ENCODE results near the gene UBE2C.
A peak's percentile ranks its signal among the peaks of the same experiment; 100 is the strongest.
"Not testable (repeated sequence)": the region's sequence is repeated elsewhere in the genome, so short reads cannot be mapped to it uniquely, and the experiment has no call there.

The UBE2C gene

GRCh38 chr20:45812157-45813005 lies at the start of gene UBE2C:
Gene UBE2C, plus strand, starts transcription at chr20:45812644. Its CDS starts 52 bp downstream, at chr20:45812696.
- DNase-seq = peak; percentile 69

- DNase-seq = not testable (repeated sequence)
These were observed 47.7 kb upstream of the UBE2C start for GRCh38 chr20:45764618-45765282.

DNA sequence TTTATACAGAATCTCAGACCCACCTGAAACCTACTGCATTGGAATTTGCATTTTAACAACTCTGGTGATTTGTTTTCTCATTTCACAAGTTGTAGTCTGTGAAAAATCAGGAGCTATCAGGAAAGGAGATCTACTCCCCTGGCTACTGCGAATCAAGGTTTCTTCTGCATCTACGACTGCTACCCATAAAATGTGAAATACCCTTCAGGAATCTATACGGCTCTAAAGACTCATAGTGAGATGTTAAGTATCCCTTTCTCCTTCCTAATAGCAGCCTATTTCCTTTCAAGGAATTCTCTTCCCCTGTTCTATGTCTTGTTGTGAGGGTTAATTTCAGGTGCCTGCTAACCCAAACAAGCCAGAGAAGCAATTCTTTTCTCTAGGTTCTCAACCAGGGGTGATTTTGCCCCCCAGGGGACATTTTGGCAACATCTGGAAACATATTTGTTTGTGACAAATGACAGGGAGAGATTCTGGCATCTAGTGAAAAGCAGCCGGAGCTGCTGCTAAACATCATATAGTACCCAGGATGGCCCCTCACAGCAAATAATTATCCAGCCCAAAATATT lies 47.1 kb upstream of the UBE2C start:
- no peak for DNase-seq

DNA sequence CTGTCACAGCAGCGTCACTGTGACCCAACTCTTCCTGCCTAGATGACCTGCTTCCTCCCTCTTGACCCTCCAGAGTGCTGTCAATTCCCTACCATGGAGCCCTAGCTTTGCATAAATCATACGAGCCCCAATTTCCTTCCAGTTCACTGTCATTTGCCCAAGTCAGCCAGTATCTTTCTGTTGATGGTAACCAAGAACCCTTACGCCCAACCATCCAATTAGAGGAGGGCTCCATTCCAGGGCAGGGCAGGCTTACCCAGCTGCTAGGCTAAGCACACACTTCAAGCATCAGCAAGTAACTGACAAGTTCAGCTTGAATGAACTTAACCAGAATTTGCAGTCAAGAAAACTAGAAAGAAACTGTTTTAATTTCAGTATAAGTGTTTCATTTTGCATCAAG lies 46.5 kb upstream of the UBE2C start:
- no peak for DNase-seq

DNA sequence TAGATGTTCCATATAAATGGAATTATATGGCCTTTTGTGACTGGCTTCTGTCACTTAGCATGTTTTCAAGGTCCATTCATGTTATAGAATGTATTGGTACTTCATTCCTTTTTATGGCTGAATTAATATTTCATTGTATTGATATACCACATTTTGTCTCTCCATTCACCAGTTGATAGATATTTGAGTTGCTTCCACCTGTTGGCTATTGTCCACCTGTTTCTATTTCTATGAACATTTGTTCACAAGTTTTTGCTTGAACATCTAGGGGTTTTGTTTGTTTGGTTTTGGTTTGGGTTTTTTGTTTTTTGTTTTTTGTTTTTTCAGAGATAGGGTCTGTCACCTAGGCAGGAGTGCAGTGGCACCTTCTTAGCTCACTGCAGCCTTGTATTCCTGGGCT lies 44.0 kb upstream of the UBE2C start:
- DNase-seq = no peak

DNA sequence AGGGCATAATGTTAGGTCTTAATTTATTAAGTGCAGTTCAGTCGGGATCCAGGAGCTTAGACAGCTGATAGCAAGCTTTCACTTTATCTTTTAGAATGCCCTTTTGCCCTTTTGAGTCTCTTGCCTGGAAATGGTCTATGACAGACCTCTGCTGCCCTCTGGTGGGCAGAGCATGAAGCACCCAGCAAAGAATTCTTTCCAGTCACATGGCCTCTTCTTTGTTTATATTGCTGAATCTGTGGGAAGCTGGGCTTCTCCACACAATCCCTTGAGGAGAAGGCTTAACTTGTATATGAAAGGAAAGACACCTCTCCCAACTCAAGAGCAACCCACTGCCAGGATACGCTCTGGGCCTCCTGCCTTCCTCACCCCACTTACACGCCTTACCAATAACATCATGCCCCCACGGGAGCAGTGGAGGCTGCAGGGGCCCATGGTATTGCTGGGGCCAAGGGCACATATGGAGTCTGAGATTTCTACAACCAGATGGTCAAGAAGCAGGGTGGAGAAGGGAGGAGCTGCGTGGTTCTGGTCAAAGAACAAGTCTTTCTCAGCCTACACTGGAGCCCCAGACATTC lies 41.2 kb upstream of the UBE2C start:
- DNase-seq = peak; percentile 34

DNA sequence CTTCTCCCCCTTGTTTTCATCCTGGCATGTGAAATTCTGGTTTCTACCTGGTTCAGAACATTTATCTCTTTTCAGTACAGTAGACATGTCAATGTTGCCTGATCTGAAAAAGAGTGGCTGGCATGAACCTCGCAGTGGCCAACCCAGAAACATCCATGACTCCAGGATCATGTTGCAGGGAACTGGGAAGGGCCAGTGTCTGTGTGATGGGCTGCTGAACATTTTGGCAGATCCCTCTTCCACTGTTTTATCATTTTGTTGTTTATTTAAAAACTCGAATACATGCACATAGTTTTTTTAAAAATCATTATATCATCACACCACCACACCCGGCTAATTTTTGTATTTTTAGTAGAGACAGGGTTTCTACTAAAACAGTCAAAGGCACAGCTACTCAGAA lies 39.8 kb upstream of the UBE2C start:
- no peak for DNase-seq

DNA sequence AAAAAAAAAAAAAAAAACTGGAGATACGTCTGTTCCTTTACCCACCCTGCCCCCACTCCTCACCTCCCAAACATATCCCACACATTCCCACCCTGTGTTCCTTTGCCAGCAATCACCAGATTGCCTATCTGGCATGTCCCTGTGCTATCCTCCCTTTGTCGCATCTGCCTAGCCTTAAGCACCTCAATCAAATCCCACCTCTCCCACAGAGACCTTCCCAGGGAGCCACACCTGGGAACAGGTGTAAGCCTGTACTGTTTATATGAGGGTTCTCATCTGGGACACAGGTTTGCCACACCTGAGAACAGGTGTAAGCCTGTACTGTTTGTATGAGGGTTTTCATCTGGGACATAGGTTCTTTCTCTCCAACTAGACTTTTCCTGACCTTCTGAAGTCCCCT lies 37.5 kb upstream of the UBE2C start:
- no peak for DNase-seq

GRCh38 chr20:45775411-45775810 lies 37.0 kb upstream of the UBE2C start:
- no peak for DNase-seq

- DNase-seq = no peak
These were observed 35.5 kb upstream of the UBE2C start for GRCh38 chr20:45776931-45777330.

DNA sequence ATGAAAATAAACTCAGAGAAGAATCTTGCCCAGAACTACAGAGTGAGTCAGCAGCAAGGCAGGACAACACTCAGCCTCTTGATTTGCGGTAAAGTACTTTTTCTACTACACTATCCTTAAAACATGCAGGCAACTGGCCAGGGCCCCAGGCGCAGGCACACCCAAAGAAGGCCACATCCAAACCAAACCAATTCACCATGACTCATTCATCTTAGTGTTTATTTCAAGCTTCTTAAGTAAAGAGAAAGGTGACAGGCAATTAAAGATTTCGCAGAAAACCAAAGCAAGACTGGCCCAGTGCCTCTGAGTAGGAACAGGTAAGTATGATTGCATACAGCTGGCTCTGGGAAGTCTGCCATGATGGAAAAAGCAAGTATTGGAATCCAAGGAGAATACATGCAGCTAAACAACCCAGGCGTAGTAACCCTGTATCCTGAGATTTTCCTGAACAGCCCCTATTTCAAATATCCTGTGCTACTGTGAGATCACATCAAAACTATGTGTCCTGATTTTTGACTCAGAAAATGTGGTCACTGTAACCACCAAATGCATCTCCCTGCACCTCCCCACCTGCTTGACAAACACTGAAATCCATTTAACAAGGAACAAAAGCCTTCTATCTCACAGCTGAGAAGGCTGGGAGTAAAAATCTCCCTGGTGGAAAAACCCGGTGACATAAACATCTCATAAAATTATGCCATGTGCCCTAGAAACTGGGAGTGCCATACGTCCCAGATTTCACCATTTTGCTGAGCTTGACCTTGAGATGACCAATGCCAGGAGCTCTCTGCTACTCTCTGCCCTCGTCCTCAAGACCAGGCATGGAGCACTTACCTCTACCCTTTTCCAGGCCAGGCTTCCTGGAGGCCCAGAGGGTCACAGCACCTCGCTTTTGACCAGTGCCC lies 33.2 kb upstream of the UBE2C start:
- DNase-seq = no peak

DNA sequence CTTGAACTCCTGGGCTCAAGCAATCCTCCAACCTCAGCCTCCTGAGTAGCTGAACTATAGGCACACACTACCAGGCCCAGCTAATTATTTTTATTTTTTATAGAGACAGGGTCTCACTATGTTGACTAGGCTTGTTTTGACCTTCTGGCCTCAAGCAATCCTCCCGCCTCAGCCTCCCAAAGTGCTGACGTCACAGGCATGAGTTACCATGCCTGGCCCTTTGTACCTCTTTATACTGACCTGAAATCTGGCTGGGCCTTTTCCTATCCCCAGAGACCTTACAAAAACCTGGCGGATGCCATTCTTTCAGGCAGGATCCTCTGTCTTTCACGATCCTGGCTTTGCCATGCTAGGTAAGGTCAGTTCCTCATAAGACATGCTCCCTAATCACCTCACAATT lies 32.3 kb upstream of the UBE2C start:
- DNase-seq = no peak

- no peak for DNase-seq
These were observed 31.0 kb upstream of the UBE2C start for GRCh38 chr20:45781391-45781931.

GRCh38 chr20:45782890-45783289 lies 29.6 kb upstream of the UBE2C start:
- no peak for DNase-seq

- DNase-seq = no peak
These were observed 28.7 kb upstream of the UBE2C start for GRCh38 chr20:45783656-45784294.

DNA sequence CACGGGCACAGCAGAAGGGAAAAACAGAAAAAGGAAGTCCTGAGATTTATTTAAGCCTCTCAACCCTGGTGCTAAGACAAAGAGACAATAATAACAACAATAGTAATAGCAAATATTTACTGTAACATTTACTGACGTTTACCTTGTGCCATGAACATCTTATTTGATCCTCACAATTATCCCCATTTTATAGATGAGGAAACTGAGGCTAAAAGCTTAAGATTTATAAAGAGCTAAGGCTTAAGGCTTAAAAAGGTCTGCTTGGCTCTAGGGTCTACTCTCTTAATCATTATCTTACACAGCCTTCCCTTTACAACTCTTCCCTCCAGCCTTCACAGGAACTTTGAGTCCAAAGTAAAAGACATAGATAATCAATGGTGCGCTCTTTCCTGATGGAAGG lies 24.1 kb upstream of the UBE2C start:
- no peak for DNase-seq

GRCh38 chr20:45792317-45793118 lies 19.9 kb upstream of the UBE2C start:
- peak; percentile 32 for DNase-seq

- no peak for DNase-seq
These were observed 15.9 kb upstream of the UBE2C start for GRCh38 chr20:45796337-45797065.

- DNase-seq = not testable (repeated sequence)
These were observed 14.9 kb upstream of the UBE2C start for GRCh38 chr20:45797510-45797909.

DNA sequence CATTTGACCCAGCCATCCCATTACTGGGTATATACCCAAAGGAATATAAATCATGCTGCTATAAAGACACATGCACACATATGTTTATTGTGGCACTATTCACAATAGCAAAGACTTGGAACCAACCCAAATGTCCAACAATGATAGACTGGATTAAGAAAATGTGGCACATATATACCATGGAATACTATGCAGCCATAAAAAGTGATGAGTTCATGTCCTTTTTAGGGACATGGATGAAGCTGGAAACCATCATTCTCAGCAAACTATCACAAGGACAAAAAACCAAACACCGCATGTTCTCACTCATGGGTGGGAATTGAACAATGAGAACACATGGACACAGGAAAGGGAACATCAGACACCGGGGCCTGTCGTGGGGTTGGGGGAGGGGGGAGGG lies 14.5 kb upstream of the UBE2C start:
- not testable (repeated sequence) for DNase-seq

Data from GF-D8 (cell line).